ENCODE results near the gene ZCWPW2.

Gene ZCWPW2

GRCh38 chr3:28376424-28376823 is 27.9 kb downstream of the ZCWPW2 start:
- DNase-seq (ENCODE audit: low read depth in 4 of 4, low spot score in 1 of 4): no peak

- no peak for DNase-seq (ENCODE audit: low read depth in 4 of 4, low spot score in 1 of 4)
Observed at GRCh38 chr3:28386049-28386448, 37.5 kb downstream of the ZCWPW2 start.

- no peak for DNase-seq (ENCODE audit: low read depth in 4 of 4, low spot score in 1 of 4)
Observed at GRCh38 chr3:28388978-28389377, 40.5 kb downstream of the ZCWPW2 start.

- no peak for DNase-seq (ENCODE audit: low read depth in 4 of 4, low spot score in 1 of 4)
Observed at GRCh38 chr3:28399206-28399605, 50.7 kb downstream of the ZCWPW2 start.

DNA sequence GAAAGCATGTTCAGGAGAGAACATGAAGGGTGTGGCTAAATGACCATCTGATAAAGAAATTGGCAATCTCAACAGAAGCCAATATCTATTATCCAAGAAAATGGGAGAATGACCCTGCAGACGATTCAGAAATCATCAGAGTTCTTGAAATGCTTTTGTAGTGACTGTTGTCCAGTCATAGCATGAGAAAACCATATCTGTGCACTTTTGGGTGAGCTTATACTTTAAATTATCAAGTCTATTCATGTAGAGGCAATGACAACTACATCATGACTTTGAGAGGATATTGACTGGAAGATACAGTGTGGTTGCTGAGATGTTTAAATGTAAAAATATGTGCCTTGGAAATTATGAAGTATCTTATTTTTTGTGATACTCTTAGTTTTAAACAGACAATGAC is 57.7 kb downstream of the ZCWPW2 start:
- no peak for DNase-seq (ENCODE audit: low read depth in 4 of 4, low spot score in 1 of 4)

DNA sequence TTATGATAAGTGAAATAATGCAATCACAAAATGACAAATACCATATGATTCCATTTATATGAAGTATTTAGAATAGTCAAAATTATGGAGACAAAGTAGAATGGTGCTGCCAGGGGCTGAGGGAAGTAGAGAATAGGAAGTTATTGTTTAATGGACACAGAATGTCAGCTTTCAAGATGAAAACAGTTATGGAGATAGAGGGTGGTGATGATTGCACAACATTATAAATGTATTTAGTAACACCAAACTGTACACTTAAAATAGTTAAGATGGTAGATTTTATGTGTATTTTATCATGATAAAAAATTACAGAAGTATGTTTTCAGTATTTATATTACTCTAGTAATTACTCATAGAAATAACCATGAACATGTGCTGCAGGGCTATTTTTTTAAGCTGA is 100.9 kb downstream of the ZCWPW2 start:
- no peak for DNase-seq (ENCODE audit: low read depth in 4 of 4, low spot score in 1 of 4)

GRCh38 chr3:28462866-28463265 is 114.3 kb downstream of the ZCWPW2 start:
- no peak for DNase-seq (ENCODE audit: low read depth in 4 of 4, low spot score in 1 of 4)

DNA sequence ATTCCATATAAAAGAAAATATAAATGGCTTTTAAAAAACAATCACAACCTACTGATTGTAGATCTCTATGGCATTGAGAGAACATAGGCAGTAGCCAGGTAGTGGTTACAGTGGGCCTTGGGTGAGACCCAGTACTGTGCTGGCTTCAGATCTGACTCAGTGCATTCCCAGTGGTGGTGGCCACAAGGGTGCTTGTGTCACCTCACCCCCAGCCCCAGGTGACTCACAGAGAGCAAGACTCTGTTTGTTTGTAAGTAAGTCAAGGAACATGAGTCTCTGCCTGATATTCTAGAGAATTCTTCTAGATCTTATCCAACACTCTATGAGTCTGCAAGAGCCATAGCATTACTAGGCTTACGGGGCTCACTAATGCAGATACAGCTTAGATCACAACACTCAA is 118.9 kb downstream of the ZCWPW2 start:
- DNase-seq (ENCODE audit: low read depth in 4 of 4, low spot score in 1 of 4): no peak

DNA sequence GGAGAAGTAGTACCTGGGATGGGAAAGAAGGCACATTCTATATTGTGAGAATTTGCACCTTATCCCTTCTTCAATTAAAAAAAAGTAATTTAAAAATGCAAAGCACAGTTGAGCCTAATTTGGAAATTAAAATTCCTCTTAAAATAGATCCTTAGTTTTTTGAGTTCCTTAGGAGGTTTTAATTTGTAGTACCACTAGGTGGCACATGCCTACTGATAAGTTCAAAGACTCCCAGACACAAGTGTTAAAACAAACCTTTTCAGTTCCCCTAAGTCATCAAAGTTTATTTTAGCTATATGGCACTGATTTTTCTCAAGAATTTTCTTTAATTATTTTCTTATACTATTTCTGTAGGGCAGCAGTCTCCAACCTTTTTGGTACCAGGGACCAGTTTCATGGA is 127.7 kb downstream of the ZCWPW2 start:
- no peak for DNase-seq (ENCODE audit: low read depth in 4 of 4, low spot score in 1 of 4)

DNA sequence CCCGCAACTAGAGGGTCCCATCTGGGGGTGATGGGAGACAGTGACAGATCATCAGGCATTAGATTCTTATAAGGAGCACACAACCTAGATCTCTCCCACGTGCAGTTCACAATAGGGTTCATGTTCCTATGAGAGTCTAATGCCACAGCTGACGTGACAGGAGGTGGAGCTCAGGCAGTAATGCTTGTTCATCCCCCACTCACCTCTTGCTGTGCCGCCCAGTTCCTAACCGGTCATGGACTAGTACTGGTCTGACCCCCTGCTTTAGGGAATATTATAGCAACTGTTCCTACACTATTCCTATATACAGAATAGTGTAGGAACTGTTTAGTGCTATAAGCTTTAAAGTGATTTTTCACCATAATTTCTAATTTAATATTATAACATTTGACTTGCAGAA is 128.2 kb downstream of the ZCWPW2 start:
- DNase-seq (ENCODE audit: low read depth in 4 of 4, low spot score in 1 of 4): no peak

DNA sequence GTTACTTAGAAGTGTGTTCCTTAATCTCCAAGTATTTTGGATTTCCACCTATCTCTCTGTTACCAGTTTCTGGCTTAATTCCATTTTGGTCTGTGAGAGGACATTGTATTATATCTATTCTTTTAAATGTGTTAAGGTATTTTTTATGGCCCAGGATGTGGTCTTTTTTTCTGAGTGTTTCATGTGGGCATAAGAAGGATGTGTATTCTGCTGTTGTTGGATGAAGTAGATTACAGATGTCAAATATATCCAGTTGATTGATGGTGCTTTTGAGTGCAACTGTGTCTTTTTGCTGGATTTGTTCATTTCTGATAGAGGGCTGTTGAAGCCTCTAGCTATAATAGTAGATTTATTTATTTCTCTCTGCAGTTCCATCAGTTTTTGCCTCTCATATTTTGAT is 136.6 kb downstream of the ZCWPW2 start:
- DNase-seq (ENCODE audit: low read depth in 4 of 4, low spot score in 1 of 4): no peak

GRCh38 chr3:28495301-28495700 is 146.8 kb downstream of the ZCWPW2 start:
- DNase-seq (ENCODE audit: low read depth in 4 of 4, low spot score in 1 of 4): no peak

- DNase-seq (ENCODE audit: low read depth in 4 of 4, low spot score in 1 of 4): no peak
Observed at GRCh38 chr3:28502397-28502937, 153.9 kb downstream of the ZCWPW2 start.

GRCh38 chr3:28504976-28505375 is 156.5 kb downstream of the ZCWPW2 start:
- no peak for DNase-seq (ENCODE audit: low read depth in 4 of 4, low spot score in 1 of 4)

GRCh38 chr3:28521663-28522062 is 173.1 kb downstream of the ZCWPW2 start:
- no peak for DNase-seq (ENCODE audit: low read depth in 4 of 4, low spot score in 1 of 4)

GRCh38 chr3:28542351-28542750 is 193.8 kb downstream of the ZCWPW2 start:
- DNase-seq (ENCODE audit: low read depth in 4 of 4, low spot score in 1 of 4): no peak

DNA sequence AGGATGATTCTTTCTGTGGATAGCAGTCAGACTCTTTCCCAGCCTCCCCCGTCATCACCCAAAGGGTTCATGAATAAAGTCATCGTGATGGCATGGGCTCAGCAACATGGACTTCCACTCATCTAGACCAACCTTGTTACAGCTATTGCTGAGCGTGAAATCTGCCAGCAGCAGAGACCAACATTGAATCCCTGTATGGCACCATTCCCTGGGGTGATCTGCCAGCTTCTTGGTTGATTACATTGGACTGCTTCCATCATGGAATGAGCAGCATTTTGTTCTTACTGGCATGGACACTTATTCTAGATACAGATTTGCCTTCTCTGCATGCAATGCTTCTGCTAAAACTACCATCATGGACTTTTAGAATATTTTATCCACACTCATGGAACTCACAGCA is 195.7 kb downstream of the ZCWPW2 start:
- no peak for DNase-seq (ENCODE audit: low read depth in 4 of 4, low spot score in 1 of 4)

DNA sequence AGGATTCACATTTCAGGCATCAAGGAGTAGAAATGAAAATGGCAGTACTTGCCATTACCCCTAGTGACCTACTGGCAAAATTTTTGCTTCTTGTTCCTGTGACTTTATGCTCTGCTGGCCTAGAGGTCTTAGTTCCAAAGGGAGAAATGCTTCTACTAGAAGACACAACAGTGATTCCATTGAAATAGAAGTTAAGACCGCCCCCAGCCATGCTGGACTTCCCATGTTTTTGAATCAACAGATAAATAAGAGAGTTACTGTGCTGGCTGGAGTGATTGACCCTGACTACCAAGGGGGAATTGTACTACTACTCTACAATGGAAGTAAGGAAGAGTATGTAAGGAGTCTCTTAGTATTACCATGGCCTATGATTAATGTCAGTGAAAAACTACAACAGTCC is 196.3 kb downstream of the ZCWPW2 start:
- DNase-seq (ENCODE audit: low read depth in 4 of 4, low spot score in 1 of 4): no peak

- no peak for DNase-seq (ENCODE audit: low read depth in 4 of 4, low spot score in 1 of 4)
Observed at GRCh38 chr3:28547677-28548076, 199.2 kb downstream of the ZCWPW2 start.

DNA sequence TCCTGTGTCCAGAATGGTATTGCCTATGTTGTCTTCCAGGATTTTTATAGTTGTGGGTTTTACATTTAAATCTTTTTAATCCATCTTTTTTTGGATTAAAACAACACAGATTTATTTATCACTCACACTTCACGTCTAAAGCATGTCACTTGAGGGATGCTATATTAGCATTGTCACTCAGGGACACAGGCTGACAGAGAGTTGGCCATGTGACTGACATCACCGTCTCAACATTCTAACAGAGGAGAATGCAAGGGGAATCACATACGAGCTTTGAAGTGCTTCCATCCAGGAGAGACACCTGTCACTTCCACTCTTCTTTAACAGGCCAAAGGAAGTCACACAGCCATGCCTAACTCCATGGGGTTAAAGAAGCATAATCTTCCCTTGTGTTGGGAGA is 204.7 kb downstream of the ZCWPW2 start:
- DNase-seq (ENCODE audit: low read depth in 4 of 4, low spot score in 1 of 4): no peak

DNA sequence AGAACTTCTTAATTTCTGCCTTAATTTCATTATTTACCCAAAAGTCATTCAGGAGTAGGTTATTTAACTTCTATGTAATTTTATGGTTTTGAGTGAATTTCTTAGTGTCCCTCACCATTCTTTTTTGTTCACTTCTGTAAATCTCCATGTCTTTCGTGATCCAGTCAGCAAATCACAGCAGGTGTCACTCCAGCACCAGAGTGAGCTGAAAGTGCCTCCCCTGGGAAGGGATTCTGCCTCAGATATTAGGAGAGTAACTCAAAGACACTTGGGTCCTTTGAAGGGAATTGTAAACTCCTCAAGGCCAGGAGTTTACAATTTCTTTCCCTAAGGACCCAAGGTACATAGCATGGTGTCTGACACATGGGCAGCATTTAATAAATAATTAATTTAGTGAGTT is 207.7 kb downstream of the ZCWPW2 start:
- no peak for DNase-seq (ENCODE audit: low read depth in 4 of 4, low spot score in 1 of 4)

- no peak for DNase-seq (ENCODE audit: low read depth in 4 of 4, low spot score in 1 of 4)
Observed at GRCh38 chr3:28564211-28564610, 215.7 kb downstream of the ZCWPW2 start.

GRCh38 chr3:28569357-28569756 is 220.8 kb downstream of the ZCWPW2 start:
- no peak for DNase-seq (ENCODE audit: low read depth in 4 of 4, low spot score in 1 of 4)

GRCh38 chr3:28574036-28574435 is 225.5 kb downstream of the ZCWPW2 start:
- no peak for DNase-seq (ENCODE audit: low read depth in 4 of 4, low spot score in 1 of 4)

Data from stimulated activated CD4-positive, alpha-beta T cell treated with anti-CD3 and anti-CD28 coated beads, Interleukin-1b, Interleukin-23, amount 100 ng/mL, for 24 hours (primary cell).